Erythroblast (primary cell): ENCODE data around the gene ADAT2.

Experiments used
- GATA1 ChIP-seq: IDR thresholded peaks from 2 replicates; pipeline ENCODE4 v1.6.1; 2011; ENCODE audit warnings: low read depth, mild to moderate bottlenecking, control low read depth, low read length, moderate library complexity
- POLR2A ChIP-seq: IDR thresholded peaks from 2 replicates; pipeline ENCODE4 v1.6.1; 2011; ENCODE audit warnings: mild to moderate bottlenecking, low read length

DNA sequence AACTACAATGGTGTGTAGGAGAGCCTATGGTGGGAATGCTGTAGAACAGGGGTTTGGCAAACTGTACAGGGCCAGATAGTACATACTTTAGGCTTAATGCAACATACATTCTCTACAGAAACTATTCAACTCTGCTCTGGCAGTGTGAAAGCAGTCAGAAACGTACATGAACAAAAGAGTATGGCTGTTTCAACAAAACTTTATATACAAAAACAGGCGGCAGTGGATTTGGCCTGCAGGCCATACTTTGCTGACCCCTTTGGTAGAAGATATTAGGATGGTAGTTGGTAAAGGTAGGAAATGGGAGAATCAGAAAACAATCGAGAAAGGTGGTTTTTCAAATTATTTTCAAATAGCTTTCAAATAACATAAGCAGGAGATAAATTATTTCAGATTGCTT, 36.3 kb upstream of the ADAT2 start:
- TF ChIP-seq POLR2A: no peak
- no peak for TF ChIP-seq GATA1
